ENCODE data around the gene TMEM164. TPM values are rescaled to one million over a fixed set of nuclear protein-coding genes. Genes with fewer than 3 reads are reported as not detected.

TMEM164 gene
- total RNA-seq, 1 donor from 2014 or later: 14.2 TPM

DNA sequence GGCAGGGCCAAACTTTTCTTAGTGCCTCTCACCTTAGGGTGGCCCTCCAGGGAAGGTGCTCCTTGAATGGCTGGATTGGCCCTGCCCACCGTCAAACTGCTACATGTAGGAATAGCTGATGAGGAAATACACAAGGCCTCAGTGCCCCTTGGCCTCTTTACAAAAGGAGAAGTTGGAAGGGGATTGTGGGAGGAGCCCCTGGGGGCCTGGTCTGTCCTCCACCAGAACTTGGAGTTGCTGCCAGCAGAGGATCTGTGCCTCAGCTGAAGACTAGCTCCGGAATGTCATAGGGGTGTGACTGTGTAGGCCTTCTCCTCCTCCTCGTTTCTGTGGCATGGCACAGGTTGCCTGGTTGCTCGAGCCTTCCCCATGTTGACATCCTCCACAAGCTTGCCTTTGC lies 172.2 kb downstream of the TMEM164 start:
- H3K4me3 ChIP-seq (ENCODE audit: low read depth, low read length): no peak overlapping the region
- no peaks in the 10 kb centered on the region for H3K27me3 ChIP-seq (ENCODE audit: control insufficient read depth, insufficient read depth, low read length)
- DNase-seq (ENCODE audit: low read depth): no peak
- no peaks in the 10 kb centered on the region for H3K36me3 ChIP-seq (ENCODE audit: control insufficient read depth, insufficient read depth, low read length)
- TF ChIP-seq, protein P1, sequence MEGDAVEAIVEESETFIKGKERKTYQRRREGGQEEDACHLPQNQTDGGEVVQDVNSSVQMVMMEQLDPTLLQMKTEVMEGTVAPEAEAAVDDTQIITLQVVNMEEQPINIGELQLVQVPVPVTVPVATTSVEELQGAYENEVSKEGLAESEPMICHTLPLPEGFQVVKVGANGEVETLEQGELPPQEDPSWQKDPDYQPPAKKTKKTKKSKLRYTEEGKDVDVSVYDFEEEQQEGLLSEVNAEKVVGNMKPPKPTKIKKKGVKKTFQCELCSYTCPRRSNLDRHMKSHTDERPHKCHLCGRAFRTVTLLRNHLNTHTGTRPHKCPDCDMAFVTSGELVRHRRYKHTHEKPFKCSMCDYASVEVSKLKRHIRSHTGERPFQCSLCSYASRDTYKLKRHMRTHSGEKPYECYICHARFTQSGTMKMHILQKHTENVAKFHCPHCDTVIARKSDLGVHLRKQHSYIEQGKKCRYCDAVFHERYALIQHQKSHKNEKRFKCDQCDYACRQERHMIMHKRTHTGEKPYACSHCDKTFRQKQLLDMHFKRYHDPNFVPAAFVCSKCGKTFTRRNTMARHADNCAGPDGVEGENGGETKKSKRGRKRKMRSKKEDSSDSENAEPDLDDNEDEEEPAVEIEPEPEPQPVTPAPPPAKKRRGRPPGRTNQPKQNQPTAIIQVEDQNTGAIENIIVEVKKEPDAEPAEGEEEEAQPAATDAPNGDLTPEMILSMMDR (IDR thresholded peaks at IDR 0.05; ENCODE audit: insufficient read depth, low read length, poor library complexity, severe bottlenecking): no peak

DNA sequence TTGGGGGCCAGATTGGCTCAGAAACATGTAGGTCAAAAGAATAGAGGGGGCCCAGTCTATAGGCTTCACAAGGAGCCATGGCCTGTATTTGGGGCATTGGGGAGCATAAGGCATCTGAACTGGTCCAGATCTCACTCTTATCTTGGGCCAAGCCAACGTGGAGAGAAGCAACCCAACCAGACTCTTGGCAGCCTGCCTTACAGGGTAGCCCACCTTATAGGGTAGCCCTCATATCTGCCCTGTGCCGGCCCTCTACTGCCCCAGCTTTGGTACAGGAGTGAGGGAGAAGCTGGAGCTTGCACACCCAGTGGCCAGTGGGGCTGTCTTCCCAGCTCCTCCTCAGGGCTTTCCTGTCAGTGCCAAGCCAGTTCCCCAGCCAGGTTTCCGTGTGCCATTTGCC lies 172.8 kb downstream of the TMEM164 start:
- TF ChIP-seq, protein P1 (IDR thresholded peaks at IDR 0.05; ENCODE audit: insufficient read depth, low read length, poor library complexity, severe bottlenecking): no peak
- Histone ChIP-seq H3K36me3 (ENCODE audit: control insufficient read depth, insufficient read depth, low read length) (no peaks in the 10 kb centered on the region), H3K27me3 (ENCODE audit: control insufficient read depth, insufficient read depth, low read length) (no peaks in the 10 kb centered on the region), H3K4me3 (ENCODE audit: low read depth, low read length) (no peak overlapping the region)
- no peak for DNase-seq (ENCODE audit: low read depth)

DNA sequence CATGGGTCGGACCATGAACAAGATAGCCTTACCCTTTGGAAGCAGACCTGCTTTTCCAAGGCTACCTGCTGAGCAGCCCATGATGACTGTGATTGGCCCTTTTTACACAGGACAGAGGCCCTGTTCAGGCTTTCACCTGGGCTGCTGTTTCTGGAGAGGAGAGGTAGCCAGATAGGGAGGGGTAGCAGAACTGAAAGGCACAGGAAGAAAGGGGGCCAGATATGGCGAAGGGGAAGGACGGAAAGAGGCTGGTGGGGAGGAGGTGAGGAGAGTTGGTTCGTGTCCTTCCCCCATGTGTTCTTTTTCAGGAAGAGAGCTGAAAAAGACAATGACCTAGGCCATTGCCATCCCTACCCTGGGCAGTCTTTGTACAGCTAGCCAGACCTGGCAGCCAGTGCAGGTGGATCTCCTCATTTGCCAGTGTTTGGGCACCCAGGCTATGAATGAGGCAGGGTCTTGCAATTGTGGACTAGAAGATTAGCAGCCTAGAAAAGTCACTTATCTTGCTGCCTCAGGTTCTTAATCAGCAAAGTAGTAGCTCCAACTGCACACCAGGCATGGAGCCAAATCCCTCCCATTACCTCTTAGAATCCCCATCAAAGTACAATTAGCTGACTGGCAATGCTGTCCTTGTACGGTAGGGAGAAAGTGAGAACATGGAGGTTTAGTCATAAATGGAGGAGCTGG lies 175.4 kb downstream of the TMEM164 start:
- Histone ChIP-seq H3K36me3 (ENCODE audit: control insufficient read depth, insufficient read depth, low read length) (no peaks in the 10 kb centered on the region), H3K4me3 (ENCODE audit: low read depth, low read length) (no peak overlapping the region), H3K27me3 (ENCODE audit: control insufficient read depth, insufficient read depth, low read length) (peaks cover 2% of the 10 kb centered on the region)
- TF ChIP-seq, protein P1 (IDR thresholded peaks at IDR 0.05; ENCODE audit: insufficient read depth, low read length, poor library complexity, severe bottlenecking): no peak
- no peak for DNase-seq (ENCODE audit: low read depth)

DNA sequence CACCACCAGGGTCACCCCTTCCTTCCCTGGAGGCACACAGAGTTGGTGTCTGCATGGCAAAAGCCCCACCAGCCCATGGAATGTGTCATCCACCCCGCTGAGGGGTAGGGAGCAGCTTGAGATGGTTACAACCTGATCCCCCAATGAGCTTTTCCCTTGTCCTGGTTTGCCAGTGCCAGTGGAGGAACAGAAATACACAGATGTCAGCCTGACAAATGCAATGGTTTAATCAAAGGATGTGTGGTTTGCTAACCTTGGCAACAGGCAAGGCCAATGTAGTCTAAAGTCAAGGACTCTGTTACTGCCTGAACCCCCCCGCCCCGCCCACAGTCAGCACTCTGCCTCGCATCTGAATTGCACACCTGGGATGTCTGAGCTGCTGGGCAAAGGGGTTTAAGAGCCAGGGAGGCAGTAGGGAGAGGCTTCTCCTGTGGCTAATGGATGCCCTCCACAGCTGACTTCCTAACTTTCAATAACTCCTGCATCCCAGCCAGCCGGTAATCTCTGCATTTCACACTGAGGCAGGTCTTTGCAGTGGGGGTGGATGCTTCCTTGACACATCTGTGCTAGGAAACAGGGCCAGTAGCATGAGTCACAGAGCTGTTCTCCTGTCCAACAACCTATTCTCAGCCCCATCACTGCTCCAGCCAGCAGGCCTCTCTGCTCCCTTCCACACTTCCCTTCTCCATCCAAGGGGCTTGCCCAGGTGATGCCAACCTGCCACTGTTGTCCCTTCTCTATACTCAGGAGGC lies 177.4 kb downstream of the TMEM164 start:
- Histone ChIP-seq H3K4me3 (ENCODE audit: low read depth, low read length) (no peak overlapping the region), H3K27me3 (ENCODE audit: control insufficient read depth, insufficient read depth, low read length) (peaks cover 2% of the 10 kb centered on the region), H3K36me3 (ENCODE audit: control insufficient read depth, insufficient read depth, low read length) (no peaks in the 10 kb centered on the region)
- no peak for DNase-seq (ENCODE audit: low read depth)
- TF ChIP-seq, protein P1 (IDR thresholded peaks at IDR 0.05; ENCODE audit: insufficient read depth, low read length, poor library complexity, severe bottlenecking): no peak

DNA sequence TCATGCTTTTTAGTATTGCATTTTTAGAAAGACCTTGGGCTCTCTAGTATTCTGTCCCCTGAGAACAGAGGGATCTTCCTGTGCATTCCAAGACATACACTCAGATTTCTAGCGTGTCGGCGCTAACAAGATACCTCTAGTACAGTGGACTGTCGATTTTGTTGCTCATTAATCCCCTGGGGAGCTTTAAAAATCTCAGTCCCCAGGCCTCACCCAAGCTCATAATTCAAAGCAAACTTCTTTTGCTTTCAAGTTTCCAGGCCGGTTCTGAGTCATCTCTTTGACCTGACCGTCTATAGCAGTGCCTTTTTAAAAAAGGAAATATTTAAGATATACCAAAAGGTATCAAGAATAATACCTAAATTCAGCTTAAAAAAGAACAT lies 178.0 kb downstream of the TMEM164 start:
- TF ChIP-seq, protein P1 (IDR thresholded peaks at IDR 0.05; ENCODE audit: insufficient read depth, low read length, poor library complexity, severe bottlenecking): no peak
- no peak for DNase-seq (ENCODE audit: low read depth)
- Histone ChIP-seq H3K36me3 (ENCODE audit: control insufficient read depth, insufficient read depth, low read length) (no peaks in the 10 kb centered on the region), H3K4me3 (ENCODE audit: low read depth, low read length) (no peak overlapping the region), H3K27me3 (ENCODE audit: control insufficient read depth, insufficient read depth, low read length) (peaks cover 2% of the 10 kb centered on the region)
